ENCODE measurements around the gene TLK2.

TLK2 gene

GRCh38 chr17:62653826-62654761 lies 175.5 kb downstream of the TLK2 start:
- no peak for DNase-seq (ENCODE audit: low read depth, low spot score)

- DNase-seq (ENCODE audit: low read depth, low spot score) = no peak
Observed at GRCh38 chr17:62655656-62656055, 177.0 kb downstream of the TLK2 start.

GRCh38 chr17:62656446-62656845 lies 177.8 kb downstream of the TLK2 start:
- DNase-seq (ENCODE audit: low read depth, low spot score) = no peak

GRCh38 chr17:62657145-62657665 lies 178.6 kb downstream of the TLK2 start:
- no peak for DNase-seq (ENCODE audit: low read depth, low spot score)

GRCh38 chr17:62657690-62658089 lies 179.1 kb downstream of the TLK2 start:
- DNase-seq (ENCODE audit: low read depth, low spot score) = no peak

GRCh38 chr17:62658136-62658920 lies 179.7 kb downstream of the TLK2 start:
- DNase-seq (ENCODE audit: low read depth, low spot score) = no peak

- no peak for DNase-seq (ENCODE audit: low read depth, low spot score)
Observed at GRCh38 chr17:62660629-62661118, 182.0 kb downstream of the TLK2 start.

- no peak for DNase-seq (ENCODE audit: low read depth, low spot score)
Observed at GRCh38 chr17:62661337-62661736, 182.7 kb downstream of the TLK2 start.

GRCh38 chr17:62662855-62663254 lies 184.2 kb downstream of the TLK2 start:
- no peak for DNase-seq (ENCODE audit: low read depth, low spot score)

All from brain pericyte (primary cell).